K562 (cell line): Measurements from ENCODE around the gene VPS13D.
"Not testable (repeated sequence)": the region's sequence is repeated elsewhere in the genome, so short reads cannot be mapped to it uniquely, and the experiment has no call there.

Experiments
- ESRRA ChIP-seq: fragments of 450-650 bp; IDR thresholded peaks from 2 replicates; pipeline ENCODE4 v1.6.1; 2014; ENCODE audit warnings: low read depth, mild to moderate bottlenecking, moderate library complexity, borderline replicate concordance
- MIER1 ChIP-seq: fragments of 450-650 bp; IDR thresholded peaks from 2 replicates; pipeline ENCODE4 v1.6.1; 2016; ENCODE audit warnings: antibody characterized with exemption, mild to moderate bottlenecking, low read depth
- SMAD2 ChIP-seq: fragments of 150-350 bp; IDR thresholded peaks from 2 replicates; pipeline ENCODE4 v1.6.1; 2014; ENCODE audit warnings: low read depth, mild to moderate bottlenecking, low read length
- SRSF7 ChIP-seq: fragments of 200-400 bp; formaldehyde crosslinking; optimal IDR thresholded peaks from 2 replicates; pipeline ENCODE3; 2017; ENCODE audit warnings: mild to moderate bottlenecking, low read depth, low read length
- ZNF3 ChIP-seq: fragments of 250-450 bp; sonication (Bioruptor Pico); IDR thresholded peaks from 2 replicates; pipeline ENCODE4 v1.5.0; 2021; ENCODE audit warnings: mild to moderate bottlenecking, moderate library complexity
- TF ChIP-seq, protein P1 (sequence below), 3 experiments: IDR thresholded peaks in 2 of 3; conservative IDR thresholded peaks in 1 of 3; 2 replicates each; pipeline ENCODE4 v1.5.1; 2011 to 2012; ENCODE audit warnings: low read length in 3 of 3, mild to moderate bottlenecking in 3 of 3, control low read depth in 2 of 3, improper control_type of control experiment in 1 of 3, inconsistent platforms in 1 of 3, low read depth in 1 of 3, mixed read lengths in 1 of 3, moderate library complexity in 1 of 3; ENCODE audit not compliant: insufficient read depth in 2 of 3

DNA sequence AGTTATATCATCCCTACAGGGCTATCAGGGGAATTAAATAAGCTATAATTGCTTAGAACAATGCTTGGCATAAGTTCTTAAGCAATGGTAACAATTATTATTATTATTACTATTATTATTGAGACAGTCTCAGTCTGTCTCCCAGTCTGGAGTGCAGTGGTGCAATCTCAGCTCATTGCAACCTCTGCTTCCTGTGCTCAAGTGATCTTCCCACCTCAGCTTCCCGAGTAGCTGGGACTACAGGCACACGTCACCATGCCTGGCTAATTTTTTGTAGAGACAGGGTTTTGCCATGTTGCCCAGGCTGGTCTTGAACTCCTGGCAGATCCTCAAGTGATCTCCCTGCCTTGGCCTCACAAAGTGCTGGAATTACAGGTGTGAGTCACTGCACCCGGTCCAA is 308.7 kb downstream of the VPS13D start:
- TF ChIP-seq ESRRA, ZNF3, MIER1, SMAD2, SRSF7: not testable (repeated sequence)
- TF ChIP-seq, protein P1, sequence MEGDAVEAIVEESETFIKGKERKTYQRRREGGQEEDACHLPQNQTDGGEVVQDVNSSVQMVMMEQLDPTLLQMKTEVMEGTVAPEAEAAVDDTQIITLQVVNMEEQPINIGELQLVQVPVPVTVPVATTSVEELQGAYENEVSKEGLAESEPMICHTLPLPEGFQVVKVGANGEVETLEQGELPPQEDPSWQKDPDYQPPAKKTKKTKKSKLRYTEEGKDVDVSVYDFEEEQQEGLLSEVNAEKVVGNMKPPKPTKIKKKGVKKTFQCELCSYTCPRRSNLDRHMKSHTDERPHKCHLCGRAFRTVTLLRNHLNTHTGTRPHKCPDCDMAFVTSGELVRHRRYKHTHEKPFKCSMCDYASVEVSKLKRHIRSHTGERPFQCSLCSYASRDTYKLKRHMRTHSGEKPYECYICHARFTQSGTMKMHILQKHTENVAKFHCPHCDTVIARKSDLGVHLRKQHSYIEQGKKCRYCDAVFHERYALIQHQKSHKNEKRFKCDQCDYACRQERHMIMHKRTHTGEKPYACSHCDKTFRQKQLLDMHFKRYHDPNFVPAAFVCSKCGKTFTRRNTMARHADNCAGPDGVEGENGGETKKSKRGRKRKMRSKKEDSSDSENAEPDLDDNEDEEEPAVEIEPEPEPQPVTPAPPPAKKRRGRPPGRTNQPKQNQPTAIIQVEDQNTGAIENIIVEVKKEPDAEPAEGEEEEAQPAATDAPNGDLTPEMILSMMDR (IDR thresholded peaks at IDR 0.05 in 2 of 3, conservative IDR thresholded peaks at IDR 0.05 in 1 of 3; ENCODE audit: insufficient read depth in 2 of 3, low read depth in 1 of 3, low read length in 3 of 3), result not testable (repeated sequence)
